Heart right ventricle (tissue), 16 donors: ENCODE measurements around the gene GRID1. TPM values are rescaled to one million over a fixed set of nuclear protein-coding genes. Genes with fewer than 3 reads are reported as not detected.

Experiments
- ATAC-seq, 8 donors: fragments of 200-7000 bp; cut with Tn5 transposase; one replicate each; pipeline ENCODE4 v1.9.1; 2020; ENCODE audit warnings: mild to moderate bottlenecking in 8 of 8, moderate library complexity in 8 of 8, moderate number of reproducible peaks in 1 of 8
- DNase-seq, 2 donors: peaks; one replicate each; pipeline ENCODE4 v3.0.0-alpha.2; 2020
- H3K27ac ChIP-seq, 10 donors: fragments of 200-600 bp; sonication (generic) in 2 of 10; one replicate each; pipeline versions ENCODE4 v1.5.0 to v1.8.0; 2020 to 2022; ENCODE audit warnings: mild to moderate bottlenecking in 3 of 10
- H3K27me3 ChIP-seq, 7 donors: fragments of 200-600 bp; one replicate each; pipeline ENCODE4 v1.8.0; 2021 to 2022; ENCODE audit warnings: mild to moderate bottlenecking in 2 of 7
- H3K36me3 ChIP-seq, 9 donors: fragments of 200-600 bp; sonication (generic) in 1 of 9; one replicate each; pipeline versions ENCODE4 v1.5.0 to v1.8.0; 2020 to 2022; ENCODE audit warnings: mild to moderate bottlenecking in 2 of 9
- H3K4me1 ChIP-seq, 9 donors: fragments of 200-600 bp; sonication (generic) in 1 of 9; one replicate each; pipeline versions ENCODE4 v1.5.0 to v1.8.0; 2020 to 2022; ENCODE audit warnings: mild to moderate bottlenecking in 4 of 9
- H3K4me3 ChIP-seq, 10 donors: fragments of 200-600 bp; sonication (generic) in 2 of 10; one replicate each; pipeline versions ENCODE4 v1.5.0 to v1.8.0; 2020 to 2022; ENCODE audit warnings: mild to moderate bottlenecking in 7 of 10, moderate library complexity in 2 of 10
- H3K9me3 ChIP-seq, 11 donors: fragments of 200-600 bp in 10 of 11; sonication (generic) in 2 of 11; one replicate each; pipeline versions ENCODE4 v1.5.0 to v1.8.0; 2013 to 2022; ENCODE audit warnings: mild to moderate bottlenecking in 2 of 11, control low read depth in 1 of 11, moderate library complexity in 1 of 11
- WGBS, 2 donors: extraction: QIAGEN DNeasy Blood & Tissue Kit; methylation state at CpG; one replicate each; pipeline ENCODE4 v1.1.7; 2013; ENCODE audit warnings: inconsistent platforms in 1 of 2; 5-methylcytosine and 5-hydroxymethylcytosine counted together
- intact Hi-C, 10 donors: fragments of 100-400 bp; cut with DNase I; formaldehyde crosslinking; loops; one replicate each; pipeline versions ENCODE4 v1.11.1 to v1.14.2; 2022
- polyA plus RNA-seq, 2 donors: library from polyadenylated mRNA; stranded (reverse); fragments of 200-250 nt; gene quantifications; one replicate each; pipeline ENCODE4 v1.2.3, GENCODE V29; 2013
- total RNA-seq, 10 donors: library from RNA; stranded (reverse); fragmentation: NEBNext Ultra II Directional in 3 of 10; extraction: Animal tissue kit (Norgen Biotek cat#: 25700) in 3 of 10; gene quantifications; one replicate each; pipeline versions ENCODE4 v1.2.1 to v1.2.4, GENCODE V29; 2021 to 2023
- TF ChIP-seq, protein P1 (sequence below), 9 donors: fragments of 200-600 bp; sonication (generic) in 2 of 9; IDR thresholded peaks; one replicate each; pipeline versions ENCODE4 v1.5.0 to v1.8.0; 2021 to 2022; ENCODE audit warnings: antibody characterized with exemption in 9 of 9, mild to moderate bottlenecking in 5 of 9, moderate library complexity in 1 of 9
- donor health status: Arrhythmogenic right ventricular cardiomyopathy.
- donor health status: ischemic (EF 13 %, LVEDD 7.1; RV severe dilation, severe dysfunction).
- donor health status: healthy with polysubstance abuse.
- donor health status: DM: no; HTN: yes; CAD: no.
- donor health status: DM: no; HTN: no; CAD: no.
- donor health status: ischemic (EF 25% LVEDD 6.9; RV normal size, moderate dysfunction).
- donor health status: ischemic (EF 25% LVEDD 5.7; RV mildly dilated, moderate dysfunction).
- donor health status: healthy.
- donor health status: DM: yes; HTN: yes; CAD: no.
- donor health status: Ischemic cardiomyopathy.
- donor health status: ischemic (EF 35%, LVEDD 5.7; RV mildly dilated, moderate dysfunction).
- donor health status: nonischemic (EF 11% LVEDD 7.7; RV severe dilation, severe dysfunction).
- donor health status: DM: yes; HTN: yes; CAD: no.
- donor health status: PGD.
- donor health status: ischemic (EF 29% LVEDD 5.4; RV normal size, mild dysfunction).
- donor health status: nonischemic (EF 23%, LVEDD 6.1; RV moderate dilation, normal function).

GRID1 gene
- total and polyA plus RNA-seq, 12 donors: 0.44 to 3.4 (median 1.5) TPM

DNA sequence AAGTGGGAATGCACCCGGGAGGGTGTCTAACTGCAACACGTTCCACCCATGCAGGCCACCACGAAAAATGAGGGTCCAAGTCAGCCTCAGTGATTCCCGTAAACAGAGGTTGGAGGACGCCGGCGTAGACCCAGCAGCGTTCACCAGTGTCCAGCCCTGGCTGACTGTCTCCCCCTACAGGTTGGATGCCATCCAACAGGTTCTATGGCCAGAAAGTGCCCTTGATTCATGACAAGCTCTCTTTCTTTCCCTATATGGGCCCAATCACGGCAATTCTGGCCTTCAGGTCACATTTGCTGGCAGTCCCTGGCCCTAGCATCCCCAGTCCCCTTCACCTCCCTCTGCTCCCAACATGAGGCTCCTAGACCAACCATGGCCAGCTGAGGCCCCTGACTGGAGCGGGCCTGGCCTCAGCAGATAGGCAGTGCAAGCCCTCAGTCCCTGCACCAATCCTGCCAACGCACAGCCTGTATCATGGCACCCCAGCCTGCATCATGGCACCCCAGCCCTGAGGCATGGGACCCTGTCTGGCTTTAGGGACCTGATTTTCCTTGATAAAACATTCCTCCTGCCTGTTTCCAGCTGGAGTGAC, 227.4 kb downstream of the GRID1 start:
- Histone ChIP-seq H3K9me3 (no peaks in the 10 kb centered on the region), H3K27ac (no peak overlapping the region), H3K27me3 (peaks cover 0 to 6% (median 0%) of the 10 kb centered on the region in 7 donors), H3K4me3 (no peak overlapping the region), H3K4me1 (no peaks in the 10 kb centered on the region), H3K36me3 (no peaks in the 10 kb centered on the region)
- DNase-seq: no peak
- intact Hi-C loops: no loop called here
- no peak for ATAC-seq
- 87 to 90% methylated on average over 11 of the region's 11 CpGs for WGBS, 2 donors
- TF ChIP-seq, protein P1, sequence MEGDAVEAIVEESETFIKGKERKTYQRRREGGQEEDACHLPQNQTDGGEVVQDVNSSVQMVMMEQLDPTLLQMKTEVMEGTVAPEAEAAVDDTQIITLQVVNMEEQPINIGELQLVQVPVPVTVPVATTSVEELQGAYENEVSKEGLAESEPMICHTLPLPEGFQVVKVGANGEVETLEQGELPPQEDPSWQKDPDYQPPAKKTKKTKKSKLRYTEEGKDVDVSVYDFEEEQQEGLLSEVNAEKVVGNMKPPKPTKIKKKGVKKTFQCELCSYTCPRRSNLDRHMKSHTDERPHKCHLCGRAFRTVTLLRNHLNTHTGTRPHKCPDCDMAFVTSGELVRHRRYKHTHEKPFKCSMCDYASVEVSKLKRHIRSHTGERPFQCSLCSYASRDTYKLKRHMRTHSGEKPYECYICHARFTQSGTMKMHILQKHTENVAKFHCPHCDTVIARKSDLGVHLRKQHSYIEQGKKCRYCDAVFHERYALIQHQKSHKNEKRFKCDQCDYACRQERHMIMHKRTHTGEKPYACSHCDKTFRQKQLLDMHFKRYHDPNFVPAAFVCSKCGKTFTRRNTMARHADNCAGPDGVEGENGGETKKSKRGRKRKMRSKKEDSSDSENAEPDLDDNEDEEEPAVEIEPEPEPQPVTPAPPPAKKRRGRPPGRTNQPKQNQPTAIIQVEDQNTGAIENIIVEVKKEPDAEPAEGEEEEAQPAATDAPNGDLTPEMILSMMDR (IDR thresholded peaks at IDR 0.05): peak in 5 of 9 donors; percentile 12 to 49 (median 24)

DNA sequence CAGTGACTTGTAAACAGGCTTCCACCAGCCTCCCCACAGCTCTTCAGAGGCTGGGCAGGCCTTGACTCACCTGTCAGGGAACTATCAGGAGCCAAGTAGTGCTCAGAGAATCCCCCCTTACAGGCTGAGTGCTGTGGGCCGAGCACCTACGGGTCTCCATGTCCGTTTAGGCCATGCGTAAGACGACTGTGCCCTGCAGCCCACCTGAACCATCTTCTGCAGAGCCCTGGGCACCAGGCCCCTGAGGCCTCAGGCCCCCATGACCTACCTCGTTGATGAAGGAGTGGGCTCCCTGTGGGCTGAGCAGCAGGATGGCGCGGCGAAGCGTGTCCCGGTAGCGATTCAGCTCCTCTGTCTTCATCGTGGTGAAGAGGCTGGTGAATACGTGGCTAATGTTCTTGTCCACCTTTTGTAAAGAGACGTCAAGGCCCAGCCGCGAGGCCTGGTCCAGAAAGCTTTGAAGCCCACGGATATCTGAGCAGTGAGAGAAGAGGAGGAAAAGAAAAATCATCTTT, 228.0 kb downstream of the GRID1 start:
- ATAC-seq (no peak), DNase-seq (no peak)
- Histone ChIP-seq H3K36me3 (no peaks in the 10 kb centered on the region), H3K27me3 (peaks cover 0 to 6% (median 0%) of the 10 kb centered on the region in 7 donors), H3K4me3 (no peak overlapping the region), H3K27ac (no peak overlapping the region), H3K9me3 (no peaks in the 10 kb centered on the region), H3K4me1 (no peaks in the 10 kb centered on the region)
- WGBS, 2 donors: 92 to 97% methylated on average over 18 of the region's 18 CpGs
- intact Hi-C loops: no loop called here
- TF ChIP-seq, protein P1 (IDR thresholded peaks at IDR 0.05): no peak

DNA sequence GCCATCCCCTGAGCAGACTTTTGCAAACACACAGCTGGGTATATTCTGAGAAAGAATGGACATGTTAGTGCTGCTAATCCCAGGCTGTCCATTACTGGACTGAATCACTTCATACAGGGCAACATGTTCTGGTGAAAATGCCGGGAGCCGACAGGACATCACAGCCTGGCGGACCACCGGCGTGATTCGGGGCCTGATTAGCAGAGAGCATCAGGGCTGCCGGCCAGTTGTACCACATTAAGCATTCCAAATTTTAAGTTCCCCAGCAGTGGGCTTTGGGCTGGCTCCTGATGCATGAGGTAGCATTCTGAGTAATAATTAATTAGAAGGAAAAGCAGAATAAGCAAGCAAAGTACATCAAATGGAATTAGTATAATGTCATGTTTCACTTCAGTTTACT, 229.0 kb downstream of the GRID1 start:
- Histone ChIP-seq H3K4me1 (no peaks in the 10 kb centered on the region), H3K27ac (no peak overlapping the region), H3K4me3 (no peak overlapping the region), H3K9me3 (no peaks in the 10 kb centered on the region), H3K27me3 (peaks cover 0 to under 1% (median 0%) of the 10 kb centered on the region in 7 donors), H3K36me3 (no peaks in the 10 kb centered on the region)
- DNase-seq (no peak), ATAC-seq (no peak)
- 89 to 91% methylated on average over 7 of the region's 7 CpGs for WGBS, 2 donors
- TF ChIP-seq, protein P1 (IDR thresholded peaks at IDR 0.05): no peak
- intact Hi-C loops: no loop called here

DNA sequence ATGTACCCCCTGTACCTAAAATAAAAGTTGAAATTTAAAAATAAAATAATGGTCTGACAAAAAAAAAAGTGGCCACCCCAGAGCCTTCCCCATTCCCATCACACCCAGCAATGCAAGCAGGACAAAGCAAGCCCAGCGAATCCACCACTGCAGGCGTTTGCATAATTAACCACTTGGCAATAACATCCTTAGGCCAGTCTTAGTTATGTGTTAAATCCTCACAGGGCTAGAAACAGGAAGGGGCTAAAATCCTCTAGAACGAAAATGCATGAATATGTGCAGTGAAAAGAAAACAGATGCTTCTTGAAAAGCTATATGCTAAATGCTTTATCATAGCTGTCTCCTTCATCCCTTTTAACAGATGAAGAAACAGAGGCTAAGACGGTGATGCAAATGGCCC, 229.7 kb downstream of the GRID1 start:
- no peaks in the 10 kb centered on the region for H3K36me3 ChIP-seq
- H3K27ac ChIP-seq: no peak overlapping the region
- TF ChIP-seq, protein P1 (IDR thresholded peaks at IDR 0.05): no peak
- no peak overlapping the region for H3K4me3 ChIP-seq
- no peaks in the 10 kb centered on the region for H3K9me3 ChIP-seq
- 74 to 81% methylated on average over 4 of the region's 4 CpGs for WGBS, 2 donors
- H3K27me3 ChIP-seq: no peaks in the 10 kb centered on the region
- intact Hi-C loops: no loop called here
- H3K4me1 ChIP-seq: no peaks in the 10 kb centered on the region
- ATAC-seq (no peak), DNase-seq (no peak)
